SU-DHL-6 (cell line): ENCODE data around the gene GRAMD1A.

Experiments
- EZH2phosphoT487 ChIP-seq: fragments of 200-600 bp; sonication (generic), shearing (Covaris generic); conservative IDR thresholded peaks from 2 replicates; pipeline ENCODE4 v1.6.1; 2018; ENCODE audit warnings: mild to moderate bottlenecking, antibody characterized with exemption, low read length, moderate library complexity, mixed read lengths
- TF ChIP-seq, protein P1 (sequence below): fragments of 200-600 bp; sonication (generic); IDR thresholded peaks from one replicate; pipeline ENCODE4 v1.5.1; 2017; ENCODE audit warnings: antibody characterized with exemption, mild to moderate bottlenecking, low read length, moderate library complexity; ENCODE audit not compliant: insufficient read depth, poor library complexity, severe bottlenecking

DNA sequence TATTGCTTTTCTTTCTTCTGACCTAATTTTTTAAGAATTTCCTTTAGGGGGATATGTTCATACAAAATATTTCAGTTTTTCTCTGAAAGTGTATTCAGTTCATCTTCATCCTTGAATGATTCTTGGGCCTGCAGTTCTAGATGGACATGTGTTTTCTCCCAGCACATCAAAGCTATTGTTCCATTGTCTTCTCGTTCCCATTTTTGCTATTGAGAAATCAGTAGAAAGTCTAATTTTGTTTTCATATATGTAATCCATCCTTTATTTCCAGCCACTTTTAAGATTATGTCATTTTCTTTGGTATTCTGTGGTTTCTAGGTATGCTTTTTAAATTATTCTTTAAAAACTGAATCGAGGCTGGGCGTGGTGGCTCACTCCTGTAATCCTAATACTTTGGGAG lies 15.8 kb upstream of the GRAMD1A start:
- TF ChIP-seq, protein P1, sequence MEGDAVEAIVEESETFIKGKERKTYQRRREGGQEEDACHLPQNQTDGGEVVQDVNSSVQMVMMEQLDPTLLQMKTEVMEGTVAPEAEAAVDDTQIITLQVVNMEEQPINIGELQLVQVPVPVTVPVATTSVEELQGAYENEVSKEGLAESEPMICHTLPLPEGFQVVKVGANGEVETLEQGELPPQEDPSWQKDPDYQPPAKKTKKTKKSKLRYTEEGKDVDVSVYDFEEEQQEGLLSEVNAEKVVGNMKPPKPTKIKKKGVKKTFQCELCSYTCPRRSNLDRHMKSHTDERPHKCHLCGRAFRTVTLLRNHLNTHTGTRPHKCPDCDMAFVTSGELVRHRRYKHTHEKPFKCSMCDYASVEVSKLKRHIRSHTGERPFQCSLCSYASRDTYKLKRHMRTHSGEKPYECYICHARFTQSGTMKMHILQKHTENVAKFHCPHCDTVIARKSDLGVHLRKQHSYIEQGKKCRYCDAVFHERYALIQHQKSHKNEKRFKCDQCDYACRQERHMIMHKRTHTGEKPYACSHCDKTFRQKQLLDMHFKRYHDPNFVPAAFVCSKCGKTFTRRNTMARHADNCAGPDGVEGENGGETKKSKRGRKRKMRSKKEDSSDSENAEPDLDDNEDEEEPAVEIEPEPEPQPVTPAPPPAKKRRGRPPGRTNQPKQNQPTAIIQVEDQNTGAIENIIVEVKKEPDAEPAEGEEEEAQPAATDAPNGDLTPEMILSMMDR, result no peak
- TF ChIP-seq EZH2phosphoT487, result no peak
